Fibroblast of villous mesenchyme (primary cell): Measurements from ENCODE around the gene TNP2. TPM values are rescaled to one million over a fixed set of nuclear protein-coding genes. Genes with fewer than 3 reads are reported as not detected.

Experiments
- DNase-seq: peaks from one replicate; pipeline ENCODE4 v3.0.0-alpha.2; 2010; ENCODE audit warnings: low read depth
- H3K4me3 ChIP-seq: 2 replicates; pipeline ENCODE4 v1.5.1; 2011; ENCODE audit warnings: low read depth, mild to moderate bottlenecking, low read length
- total RNA-seq: library from RNA; depleted of rRNA; stranded (reverse); fragments of >200 nt; gene quantifications from 2 replicates; pipeline ENCODE4 v1.2.3, GENCODE V29; 2012
- TF ChIP-seq, protein P1 (sequence below): IDR thresholded peaks from 2 replicates; pipeline ENCODE4 v1.5.1; 2012; ENCODE audit warnings: low read depth, mild to moderate bottlenecking, low read length; ENCODE audit not compliant: insufficient read depth

TNP2 gene
- total RNA-seq, 1 donor = not detected

DNA sequence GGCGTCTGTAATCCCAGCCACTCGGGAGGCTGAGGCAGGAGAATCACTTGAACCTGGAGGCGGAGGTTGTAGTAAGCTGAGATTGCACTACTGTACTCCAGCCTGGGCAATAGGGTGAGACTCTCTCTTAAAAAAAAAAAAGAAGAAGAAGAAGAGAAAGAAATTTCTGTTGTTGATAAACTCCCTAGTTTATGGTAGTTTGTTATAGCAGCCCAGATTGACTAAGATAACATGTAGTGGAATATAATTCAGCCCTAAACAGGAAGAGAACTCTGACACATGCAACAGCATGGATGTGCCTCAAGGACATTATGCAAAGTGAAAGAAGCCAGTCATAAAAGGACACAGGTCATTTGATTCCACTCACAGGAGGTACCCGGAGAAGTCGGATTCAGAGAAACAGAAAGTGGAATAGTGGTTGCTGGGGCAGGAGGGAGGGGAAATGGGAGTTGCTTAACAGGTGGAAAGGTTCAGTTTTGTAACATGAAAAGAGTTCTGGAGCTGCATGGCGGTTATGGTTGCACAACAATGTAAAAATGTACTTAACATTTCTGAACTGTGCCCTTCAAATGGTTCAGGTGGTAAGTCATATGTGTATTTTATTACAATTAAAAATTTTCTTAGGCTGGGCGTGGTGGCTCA is 38.0 kb upstream of the TNP2 start:
- peak; percentile 46 for DNase-seq
- TF ChIP-seq, protein P1, sequence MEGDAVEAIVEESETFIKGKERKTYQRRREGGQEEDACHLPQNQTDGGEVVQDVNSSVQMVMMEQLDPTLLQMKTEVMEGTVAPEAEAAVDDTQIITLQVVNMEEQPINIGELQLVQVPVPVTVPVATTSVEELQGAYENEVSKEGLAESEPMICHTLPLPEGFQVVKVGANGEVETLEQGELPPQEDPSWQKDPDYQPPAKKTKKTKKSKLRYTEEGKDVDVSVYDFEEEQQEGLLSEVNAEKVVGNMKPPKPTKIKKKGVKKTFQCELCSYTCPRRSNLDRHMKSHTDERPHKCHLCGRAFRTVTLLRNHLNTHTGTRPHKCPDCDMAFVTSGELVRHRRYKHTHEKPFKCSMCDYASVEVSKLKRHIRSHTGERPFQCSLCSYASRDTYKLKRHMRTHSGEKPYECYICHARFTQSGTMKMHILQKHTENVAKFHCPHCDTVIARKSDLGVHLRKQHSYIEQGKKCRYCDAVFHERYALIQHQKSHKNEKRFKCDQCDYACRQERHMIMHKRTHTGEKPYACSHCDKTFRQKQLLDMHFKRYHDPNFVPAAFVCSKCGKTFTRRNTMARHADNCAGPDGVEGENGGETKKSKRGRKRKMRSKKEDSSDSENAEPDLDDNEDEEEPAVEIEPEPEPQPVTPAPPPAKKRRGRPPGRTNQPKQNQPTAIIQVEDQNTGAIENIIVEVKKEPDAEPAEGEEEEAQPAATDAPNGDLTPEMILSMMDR = no peak
- H3K4me3 ChIP-seq = no peak overlapping the region

DNA sequence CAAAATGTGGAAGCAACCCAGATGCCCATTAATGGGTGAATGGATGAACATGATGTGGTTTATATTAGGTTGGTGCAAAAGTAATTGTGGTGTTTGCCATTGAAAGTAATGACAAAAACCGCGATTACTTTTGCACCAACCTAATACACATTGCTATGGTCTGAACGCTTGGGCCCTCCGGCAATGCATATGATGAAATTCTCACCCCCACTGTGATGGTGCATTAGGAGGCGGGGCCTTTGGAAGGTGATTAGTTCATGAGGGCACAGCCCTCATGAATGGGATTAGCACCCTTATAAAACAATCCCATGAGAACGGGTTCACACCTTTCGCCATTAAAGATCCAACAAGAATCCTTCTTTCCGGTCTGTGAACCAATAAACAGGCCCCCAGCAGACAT is 37.3 kb upstream of the TNP2 start:
- H3K4me3 ChIP-seq = no peak overlapping the region
- TF ChIP-seq, protein P1 = no peak
- no peak for DNase-seq

DNA sequence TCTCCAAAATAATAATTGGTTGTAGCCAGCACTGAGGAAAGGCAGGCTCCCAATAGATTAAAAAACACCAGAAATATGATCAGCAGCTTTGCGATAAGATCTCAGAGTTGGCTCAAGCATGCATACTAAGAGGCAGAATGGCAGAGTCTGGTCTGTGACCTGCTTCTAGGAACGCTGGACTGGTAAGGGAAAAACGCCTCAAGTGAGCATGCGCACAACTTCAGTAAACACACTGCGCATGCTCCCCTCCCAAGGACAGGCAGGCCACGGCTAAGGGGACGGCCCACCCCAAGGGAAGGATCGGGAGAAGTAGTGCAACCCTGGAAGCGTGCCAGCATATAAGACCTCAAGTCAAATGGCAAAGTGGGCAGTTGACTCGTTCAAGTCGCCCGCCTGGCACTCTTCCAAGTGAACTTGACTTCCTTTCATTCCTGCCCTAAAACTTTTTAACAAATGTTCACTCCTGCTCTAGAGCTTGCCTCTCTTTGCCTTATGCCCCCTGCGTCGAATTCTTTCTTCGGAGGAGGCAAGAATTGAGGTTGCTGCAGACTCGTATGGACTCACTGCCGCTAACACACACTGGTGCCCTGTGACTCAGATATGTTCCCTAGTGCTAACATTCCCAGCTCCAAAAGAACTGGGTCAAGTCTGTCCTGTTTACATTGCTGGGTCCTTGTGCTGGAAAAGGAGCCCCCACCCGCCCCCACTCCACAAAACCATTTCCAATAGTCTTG is 34.4 kb upstream of the TNP2 start:
- TF ChIP-seq, protein P1 = no peak
- no peak overlapping the region for H3K4me3 ChIP-seq

DNA sequence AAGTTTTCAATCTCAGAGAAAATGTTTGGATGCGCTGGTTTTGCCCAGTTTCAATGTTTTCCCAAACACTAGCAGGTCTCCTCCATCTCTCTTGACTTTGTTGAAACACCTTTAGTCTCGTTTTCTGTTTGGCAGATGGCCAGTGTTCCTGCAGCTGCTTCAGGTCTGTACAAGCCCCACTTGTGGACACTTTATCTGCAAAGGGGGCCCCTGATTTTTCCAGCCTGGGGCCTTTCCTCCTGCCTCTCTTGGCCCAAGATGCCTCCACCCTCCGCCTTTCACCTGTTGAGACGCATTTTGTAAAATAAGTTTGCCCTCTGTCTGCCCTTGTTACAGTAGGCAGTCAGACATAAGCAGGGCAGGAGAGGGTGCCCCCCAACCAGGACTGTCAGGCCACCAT is 33.9 kb upstream of the TNP2 start:
- DNase-seq = no peak
- TF ChIP-seq, protein P1 = no peak
- no peak overlapping the region for H3K4me3 ChIP-seq

More for the DNA sequence above, 34.4 kb upstream of the TNP2 start:
- DNase-seq = peak; percentile 54

DNA sequence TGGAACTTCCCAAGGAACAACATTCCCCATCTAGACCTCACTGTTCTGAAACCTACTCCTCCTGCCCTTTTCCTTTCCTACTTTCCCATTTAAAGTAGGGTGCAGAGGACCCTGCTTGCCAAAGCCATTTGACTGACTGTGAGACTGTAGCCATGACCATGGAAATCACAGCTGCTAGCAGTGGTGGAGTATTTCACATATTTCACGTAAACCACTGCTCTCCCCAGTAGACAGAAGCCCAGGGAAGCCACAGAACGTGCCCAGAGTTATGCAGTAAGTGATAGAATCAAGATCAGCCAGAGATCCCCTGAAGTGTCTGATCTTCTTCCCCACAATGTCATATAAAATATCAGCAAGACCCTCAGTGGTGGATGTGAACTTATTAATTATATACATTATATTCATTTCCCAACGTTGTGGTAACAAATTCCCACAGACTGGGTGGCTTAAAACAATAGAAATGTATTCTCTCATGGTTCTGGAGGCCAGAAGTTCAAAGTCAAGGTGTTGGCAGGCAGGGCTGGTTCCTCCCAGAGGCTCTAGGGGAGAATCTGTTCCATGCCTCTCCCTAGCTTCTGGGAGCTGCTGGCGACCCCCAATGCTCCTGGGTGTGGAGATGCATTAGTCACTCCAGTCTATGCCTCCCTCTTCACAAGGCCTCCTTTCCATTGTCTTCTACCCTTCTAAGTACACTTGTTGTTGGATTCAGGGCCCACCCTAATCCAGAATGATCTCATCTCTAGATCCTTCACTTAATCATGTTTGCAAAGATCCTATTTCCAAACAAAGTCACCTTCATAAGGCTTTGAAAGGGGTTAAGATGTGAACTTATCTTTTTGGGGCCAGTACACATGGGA is 32.7 kb upstream of the TNP2 start:
- no peak for DNase-seq
- TF ChIP-seq, protein P1 = no peak

DNA sequence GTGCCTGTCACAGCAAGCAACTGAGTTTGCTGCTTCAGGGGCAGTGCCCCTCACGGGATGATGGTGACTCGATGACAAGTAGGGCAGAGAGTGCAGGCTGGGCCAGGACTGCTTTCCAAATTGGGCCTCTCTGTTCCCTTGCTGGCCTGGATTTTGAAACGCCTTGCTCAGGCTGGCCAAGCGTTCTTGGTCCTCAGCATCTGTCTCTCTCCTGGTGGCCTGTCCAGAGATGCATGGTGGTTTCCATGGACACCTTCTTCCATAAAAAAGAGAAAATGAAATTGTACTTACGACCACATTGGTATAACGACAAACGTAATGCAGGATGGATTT is 31.4 kb upstream of the TNP2 start:
- no peak overlapping the region for H3K4me3 ChIP-seq
- no peak for DNase-seq
- TF ChIP-seq, protein P1 = no peak

More for the DNA sequence above, 32.7 kb upstream of the TNP2 start:
- no peak overlapping the region for H3K4me3 ChIP-seq
